Fibroblast of skin of left biceps (primary cell): ENCODE measurements around the gene LCOR.
"Not testable (repeated sequence)": the region's sequence is repeated elsewhere in the genome, so short reads cannot be mapped to it uniquely, and the experiment has no call there.

Experiments used
- DNase-seq, 2 experiments: peaks; one replicate each; pipeline ENCODE4 v3.0.0-alpha.2; 2013; ENCODE audit warnings: low read depth in 2 of 2

LCOR gene

GRCh38 chr10:96838529-96838928, 6.4 kb downstream of the LCOR start:
- no peak for DNase-seq

- no peak for DNase-seq
Measured at GRCh38 chr10:96840841-96841518, 8.9 kb downstream of the LCOR start.

GRCh38 chr10:96842896-96843723, 11.0 kb downstream of the LCOR start:
- DNase-seq = no peak

GRCh38 chr10:96843823-96844222, 11.7 kb downstream of the LCOR start:
- no peak for DNase-seq

GRCh38 chr10:96846395-96846794, 14.3 kb downstream of the LCOR start:
- no peak for DNase-seq

GRCh38 chr10:96846926-96847325, 14.8 kb downstream of the LCOR start:
- no peak for DNase-seq

- not testable (repeated sequence) for DNase-seq
Measured at GRCh38 chr10:96847356-96847755, 15.3 kb downstream of the LCOR start.

GRCh38 chr10:96850113-96850512, 18.0 kb downstream of the LCOR start:
- no peak for DNase-seq

- peak; percentile 86 to 87 for DNase-seq
Measured at GRCh38 chr10:96850825-96851224, 18.7 kb downstream of the LCOR start.

GRCh38 chr10:96851281-96851680, 19.2 kb downstream of the LCOR start:
- DNase-seq = no peak

- DNase-seq = no peak
Measured at GRCh38 chr10:96856317-96856716, 24.2 kb downstream of the LCOR start.

GRCh38 chr10:96857301-96858012, 25.4 kb downstream of the LCOR start:
- no peak for DNase-seq

- DNase-seq = no peak
Measured at GRCh38 chr10:96858038-96858705, 26.1 kb downstream of the LCOR start.

GRCh38 chr10:96858706-96859050, 26.6 kb downstream of the LCOR start:
- no peak for DNase-seq

- DNase-seq = no peak
Measured at GRCh38 chr10:96860631-96861277, 28.7 kb downstream of the LCOR start.

GRCh38 chr10:96863922-96864543, 31.9 kb downstream of the LCOR start:
- DNase-seq = no peak

- DNase-seq = no peak
Measured at GRCh38 chr10:96873086-96873485, 41.0 kb downstream of the LCOR start.

GRCh38 chr10:96873756-96874467, 41.8 kb downstream of the LCOR start:
- DNase-seq = no peak

- no peak for DNase-seq
Measured at GRCh38 chr10:96878057-96878456, 46.0 kb downstream of the LCOR start.

GRCh38 chr10:96880575-96880974, 48.5 kb downstream of the LCOR start:
- no peak for DNase-seq
